ENCODE results near the gene SCTR.

- TF ChIP-seq CTCF (IDR thresholded peaks at IDR 0.05; ENCODE audit: insufficient read depth, low read length), result no peak
- no peak for TF ChIP-seq POLR2AphosphoS5 (IDR thresholded peaks at IDR 0.05; ENCODE audit: low read depth)
- TF ChIP-seq SPI1 (IDR thresholded peaks at IDR 0.05; ENCODE audit: borderline replicate concordance, low read depth), result no peak
- TF ChIP-seq REST (IDR thresholded peaks at IDR 0.05; ENCODE audit: insufficient replicate concordance, low read depth), result no peak
Measured at GRCh38 chr2:119423108-119423444, 101.2 kb downstream of the SCTR start.
